ENCODE measurements around the gene MPPED2.

Gene MPPED2

DNA sequence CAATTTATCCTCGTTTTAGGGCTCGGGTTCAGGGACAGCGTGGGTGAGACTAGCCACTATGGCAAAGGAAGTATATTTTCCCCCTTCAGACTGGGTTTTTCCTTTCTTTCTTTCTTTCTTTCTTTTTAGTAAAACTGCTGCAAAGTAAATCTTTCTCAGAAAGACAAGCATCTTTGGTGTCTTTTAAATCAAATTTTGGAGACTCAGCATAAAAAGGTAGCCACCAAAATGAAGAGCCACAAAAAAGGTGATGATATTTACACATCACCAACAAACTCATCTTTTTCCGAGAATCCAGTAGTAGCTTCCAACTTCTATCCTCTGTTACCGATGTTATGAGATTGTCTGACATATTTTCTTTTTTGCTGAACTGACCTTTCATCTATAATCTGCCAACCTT is 88.6 kb downstream of the MPPED2 start:
- TF ChIP-seq GATA3 (IDR thresholded peaks at IDR 0.05; ENCODE audit: low read depth, low read length) (no peak), GATA2 (IDR thresholded peaks at IDR 0.05; ENCODE audit: low read depth, low read length) (no peak)

DNA sequence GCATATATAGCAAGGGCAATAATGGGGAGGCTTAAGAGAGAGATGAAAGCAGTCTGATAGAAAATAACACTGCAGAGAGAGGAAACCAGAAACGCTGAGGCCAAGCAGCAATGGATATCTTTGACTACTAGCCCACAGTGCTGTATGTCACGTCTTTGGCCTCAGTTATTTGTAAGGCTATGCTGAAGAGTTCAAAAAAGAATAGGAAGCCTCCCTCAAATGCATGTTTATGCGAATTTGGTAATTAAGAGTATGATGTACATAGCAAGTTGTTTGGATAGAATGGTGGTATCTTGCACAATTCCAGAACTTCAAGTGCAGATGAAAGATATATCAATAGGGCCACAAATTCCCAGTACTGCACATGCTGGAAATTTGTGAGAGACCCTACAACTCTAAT is 89.2 kb downstream of the MPPED2 start:
- TF ChIP-seq GATA3 (IDR thresholded peaks at IDR 0.05; ENCODE audit: low read depth, low read length) (no peak), GATA2 (IDR thresholded peaks at IDR 0.05; ENCODE audit: low read depth, low read length) (no peak)

DNA sequence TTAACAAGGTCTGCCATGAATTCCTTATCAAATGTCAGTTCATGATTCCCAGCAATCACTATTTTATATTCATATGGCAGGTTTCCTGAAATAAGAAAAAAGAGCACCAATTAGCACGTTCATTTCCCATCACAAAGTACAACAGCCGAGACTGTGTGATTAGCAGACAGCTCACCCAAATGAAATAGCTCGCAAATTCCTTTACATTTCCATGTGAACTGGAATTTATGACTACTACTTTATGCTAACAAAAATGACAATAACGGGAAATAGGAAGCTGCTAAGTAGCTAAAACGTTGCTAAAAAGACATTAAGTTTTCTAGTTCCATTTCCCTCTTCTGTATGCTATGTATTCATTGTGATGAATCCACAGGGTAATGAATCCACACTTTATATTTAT is 90.7 kb downstream of the MPPED2 start:
- TF ChIP-seq GATA3 (IDR thresholded peaks at IDR 0.05; ENCODE audit: low read depth, low read length) (no peak), GATA2 (IDR thresholded peaks at IDR 0.05; ENCODE audit: low read depth, low read length) (no peak)

DNA sequence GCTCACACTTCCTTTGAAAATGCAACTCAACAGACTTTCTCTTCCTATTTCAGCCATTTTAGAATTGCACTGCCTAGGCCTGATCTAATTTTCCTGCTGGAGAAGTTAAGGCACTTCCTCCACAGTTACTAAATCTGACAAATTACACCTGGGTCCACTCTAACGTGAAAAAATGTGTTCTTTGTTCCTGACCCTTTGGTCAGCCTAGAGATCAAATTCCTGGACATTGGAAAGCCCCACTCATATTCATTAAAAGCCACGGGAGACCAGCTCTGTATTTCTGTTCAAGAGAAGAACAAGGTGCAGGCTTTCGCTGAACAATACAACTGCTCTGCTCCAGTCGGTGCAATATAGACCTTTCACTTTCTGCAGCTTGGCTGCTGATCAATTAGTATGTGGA is 96.6 kb downstream of the MPPED2 start:
- no peak for TF ChIP-seq GATA3 (IDR thresholded peaks at IDR 0.05; ENCODE audit: low read depth, low read length)
- no peak for TF ChIP-seq GATA2 (IDR thresholded peaks at IDR 0.05; ENCODE audit: low read depth, low read length)

DNA sequence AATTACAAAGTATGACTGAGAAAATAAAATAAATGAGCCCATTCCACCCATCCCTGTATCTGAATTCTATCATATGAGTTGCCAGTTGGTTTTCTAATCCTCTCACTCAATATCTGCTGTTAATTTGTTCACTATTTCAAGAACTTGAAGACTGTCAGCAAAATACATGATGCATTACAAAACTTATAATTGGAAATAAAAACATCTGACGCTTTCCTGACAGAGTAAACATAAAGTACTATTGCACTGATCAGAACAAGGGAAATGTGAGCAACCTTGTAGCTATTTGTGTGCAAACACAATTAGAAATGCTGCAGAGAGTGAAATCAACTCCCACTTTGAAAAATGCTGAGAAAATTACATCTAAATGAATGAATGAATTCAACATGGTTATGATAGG is 97.1 kb downstream of the MPPED2 start:
- TF ChIP-seq GATA2 (IDR thresholded peaks at IDR 0.05; ENCODE audit: low read depth, low read length) (no peak), GATA3 (IDR thresholded peaks at IDR 0.05; ENCODE audit: low read depth, low read length) (no peak)

DNA sequence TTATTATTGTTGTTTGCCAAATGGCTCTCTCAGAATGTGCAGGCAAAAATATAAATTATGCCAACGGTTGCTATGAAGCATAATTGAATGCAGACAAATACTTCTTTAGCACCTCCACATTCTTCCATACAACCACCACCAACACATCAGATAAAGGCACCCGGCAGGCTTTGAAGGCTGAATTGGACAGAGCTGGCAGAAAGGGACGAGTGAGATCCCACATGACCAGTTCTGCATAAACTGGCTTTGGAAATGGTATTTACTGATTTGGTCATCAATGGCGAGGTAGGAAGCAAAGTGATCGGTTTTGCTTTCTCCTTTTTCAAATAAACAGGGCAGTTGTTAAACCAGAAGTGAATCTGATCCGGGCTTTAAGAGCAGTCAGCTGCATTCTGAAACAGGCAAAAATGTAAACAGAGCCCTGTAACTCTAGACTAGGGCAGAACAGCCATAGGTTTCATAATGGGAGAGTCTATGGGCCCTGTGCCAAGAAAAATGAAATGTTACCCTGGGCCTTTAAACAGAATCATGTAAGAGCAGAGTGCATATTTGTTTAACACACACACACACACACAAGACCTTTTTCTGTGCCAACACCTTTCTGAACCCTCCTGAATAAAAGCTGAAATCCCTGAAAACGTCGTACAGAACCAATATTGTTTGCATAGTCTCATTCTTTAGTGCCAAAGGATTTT is 97.7 kb downstream of the MPPED2 start:
- TF ChIP-seq GATA3 (IDR thresholded peaks at IDR 0.05; ENCODE audit: low read depth, low read length) (no peak), GATA2 (IDR thresholded peaks at IDR 0.05; ENCODE audit: low read depth, low read length) (peak; percentile 39; the same call in 1 of the 2 replicates)

DNA sequence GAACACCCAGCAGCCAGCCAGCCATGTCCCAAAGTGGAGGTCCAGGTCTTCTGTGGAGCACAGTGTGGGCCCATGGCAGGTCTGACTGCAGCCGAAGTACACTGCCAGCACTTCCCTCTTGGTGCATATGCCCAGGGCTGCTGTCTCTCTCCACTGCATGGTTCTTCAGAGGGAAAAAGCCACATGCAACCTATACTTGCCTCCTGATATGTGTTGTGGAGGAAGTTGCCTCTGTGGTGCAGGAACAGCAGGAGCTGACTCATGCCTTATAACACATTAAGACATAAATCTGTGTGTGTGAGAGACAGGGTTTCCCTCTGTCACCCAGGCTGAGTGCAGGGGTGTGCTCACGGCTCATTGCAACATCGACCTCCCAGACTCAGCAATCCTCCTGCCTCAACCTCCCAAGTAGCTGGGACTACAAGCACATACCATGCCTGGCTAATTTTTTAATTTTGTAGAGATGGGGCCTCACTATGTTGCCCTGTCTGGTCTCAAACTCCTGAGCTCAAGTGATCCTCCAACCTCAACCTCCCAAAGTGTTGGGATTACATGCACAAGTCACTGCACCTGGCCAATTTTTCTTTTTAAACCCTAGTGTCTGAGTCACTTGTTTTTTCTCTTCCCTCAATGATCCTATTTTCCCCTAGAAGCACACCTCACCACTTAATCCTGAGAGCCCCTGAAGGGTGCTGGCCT is 98.8 kb downstream of the MPPED2 start:
- no peak for TF ChIP-seq GATA3 (IDR thresholded peaks at IDR 0.05; ENCODE audit: low read depth, low read length)
- no peak for TF ChIP-seq GATA2 (IDR thresholded peaks at IDR 0.05; ENCODE audit: low read depth, low read length)

DNA sequence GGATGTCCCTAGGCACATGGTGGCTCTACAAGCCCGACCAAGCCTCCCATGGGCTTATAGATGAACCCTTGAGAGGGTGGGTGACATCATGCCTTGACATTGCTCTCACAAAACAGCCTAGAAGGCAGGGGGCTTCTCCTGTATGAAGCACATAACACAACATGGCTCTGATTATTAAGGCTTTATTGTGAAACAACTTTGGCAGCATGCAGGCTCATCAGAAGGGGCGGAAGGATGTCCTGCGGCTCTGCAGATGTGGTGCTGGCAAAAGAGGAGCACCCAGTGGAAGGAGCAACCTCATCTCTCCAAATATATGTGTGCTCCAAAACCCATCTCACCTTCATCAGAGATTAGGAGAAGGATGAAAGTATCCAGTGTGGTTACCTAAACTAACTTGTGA is 100.4 kb downstream of the MPPED2 start:
- no peak for TF ChIP-seq GATA2 (IDR thresholded peaks at IDR 0.05; ENCODE audit: low read depth, low read length)
- TF ChIP-seq GATA3 (IDR thresholded peaks at IDR 0.05; ENCODE audit: low read depth, low read length) = no peak

DNA sequence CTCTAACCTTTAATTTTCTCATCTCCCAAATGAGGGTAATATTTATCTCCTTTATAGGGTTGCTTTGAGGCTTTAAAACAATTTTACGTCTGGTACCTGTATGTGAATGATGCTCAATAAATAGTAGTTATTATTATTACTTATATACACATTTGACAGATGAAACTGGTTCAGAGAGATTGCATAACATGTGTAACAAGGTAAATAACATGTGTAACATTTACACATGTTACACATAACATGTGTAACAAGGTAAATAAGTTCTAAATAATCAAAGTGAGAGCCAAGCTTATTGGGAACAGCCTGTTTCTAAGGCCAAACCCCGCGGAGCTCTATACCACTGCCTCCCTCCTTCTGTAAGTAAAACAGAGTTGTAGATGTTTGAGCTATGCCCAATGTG is 100.9 kb downstream of the MPPED2 start:
- TF ChIP-seq GATA3 (IDR thresholded peaks at IDR 0.05; ENCODE audit: low read depth, low read length) = no peak
- no peak for TF ChIP-seq GATA2 (IDR thresholded peaks at IDR 0.05; ENCODE audit: low read depth, low read length)

DNA sequence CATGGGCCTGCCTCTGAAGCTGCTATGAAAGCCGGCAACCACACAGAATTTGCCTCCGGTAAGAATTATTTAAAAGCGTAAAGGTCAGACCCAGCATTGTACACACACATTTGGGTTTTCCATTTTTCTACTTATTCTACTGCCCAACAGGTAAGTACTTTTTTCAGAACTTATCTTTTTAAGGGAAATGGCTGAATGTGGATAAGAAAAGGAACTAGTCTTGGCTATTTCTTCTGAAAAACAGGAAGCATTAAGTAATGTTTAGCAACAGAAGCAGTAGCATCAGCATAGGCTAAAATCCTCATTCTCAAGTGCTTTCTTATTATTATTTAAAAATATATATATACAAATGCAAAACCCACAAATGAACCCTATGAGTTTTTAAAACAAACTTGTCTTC is 103.1 kb downstream of the MPPED2 start:
- TF ChIP-seq GATA3 (IDR thresholded peaks at IDR 0.05; ENCODE audit: low read depth, low read length) = no peak
- TF ChIP-seq GATA2 (IDR thresholded peaks at IDR 0.05; ENCODE audit: low read depth, low read length) = no peak

DNA sequence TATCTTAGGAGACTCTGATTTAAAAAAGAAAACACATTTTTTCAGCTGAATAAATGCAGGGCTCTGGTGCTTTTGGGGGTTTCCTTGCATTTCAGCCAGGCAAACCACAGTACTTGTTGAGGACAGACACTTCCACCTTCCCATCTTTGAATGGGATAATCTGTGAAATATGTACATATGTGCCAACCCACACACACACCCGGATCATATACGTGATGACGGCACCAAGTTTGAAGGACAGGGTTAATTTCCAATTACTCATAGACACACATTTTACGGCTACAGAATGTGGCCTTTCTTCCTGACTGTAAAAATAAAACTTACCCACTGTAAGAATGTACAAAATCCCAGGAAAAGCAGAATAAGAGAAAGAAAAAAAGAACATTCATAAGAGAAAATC is 104.4 kb downstream of the MPPED2 start:
- TF ChIP-seq GATA3 (IDR thresholded peaks at IDR 0.05; ENCODE audit: low read depth, low read length) = no peak
- no peak for TF ChIP-seq GATA2 (IDR thresholded peaks at IDR 0.05; ENCODE audit: low read depth, low read length)

DNA sequence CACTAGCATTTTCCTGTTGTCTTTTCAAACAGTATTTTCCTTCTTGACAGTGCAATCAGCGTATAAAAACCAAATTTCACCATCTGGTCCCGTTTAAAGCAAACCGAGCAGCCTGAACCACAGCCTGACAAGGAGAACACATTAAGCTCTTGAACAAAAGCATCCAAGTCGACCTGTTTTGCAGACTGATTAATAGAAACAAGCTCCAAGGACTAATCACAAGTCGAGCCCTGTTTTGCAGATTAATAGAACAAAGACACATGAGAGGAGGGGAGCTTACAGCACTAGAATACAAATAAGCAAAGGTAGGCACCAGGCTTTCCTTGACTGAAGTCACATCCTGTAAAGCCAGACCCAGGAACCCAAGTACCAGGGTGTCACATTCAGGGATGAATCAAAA is 104.8 kb downstream of the MPPED2 start:
- TF ChIP-seq GATA3 (IDR thresholded peaks at IDR 0.05; ENCODE audit: low read depth, low read length) (no peak), GATA2 (IDR thresholded peaks at IDR 0.05; ENCODE audit: low read depth, low read length) (no peak)

DNA sequence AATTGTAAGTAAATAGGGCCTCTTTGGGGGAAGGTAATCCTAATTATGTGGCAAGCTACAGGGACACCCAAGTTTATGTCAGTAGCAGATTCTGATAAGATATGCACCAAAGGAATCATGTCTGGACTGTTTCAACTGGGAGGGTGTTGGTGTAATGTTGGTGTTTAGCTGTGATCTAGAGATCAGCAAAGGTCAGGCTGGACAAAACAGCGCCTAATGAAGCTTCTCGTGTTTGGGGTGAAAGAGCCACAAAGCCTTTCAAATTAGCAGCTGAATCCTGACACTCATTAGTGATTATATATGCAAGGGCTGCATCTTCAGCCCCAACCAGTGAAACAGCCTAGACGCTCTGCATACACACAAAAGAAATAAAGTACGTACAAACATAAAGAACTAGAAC is 106.3 kb downstream of the MPPED2 start:
- TF ChIP-seq GATA3 (IDR thresholded peaks at IDR 0.05; ENCODE audit: low read depth, low read length) (peak; percentile 75), GATA2 (IDR thresholded peaks at IDR 0.05; ENCODE audit: low read depth, low read length) (peak; percentile 89)

DNA sequence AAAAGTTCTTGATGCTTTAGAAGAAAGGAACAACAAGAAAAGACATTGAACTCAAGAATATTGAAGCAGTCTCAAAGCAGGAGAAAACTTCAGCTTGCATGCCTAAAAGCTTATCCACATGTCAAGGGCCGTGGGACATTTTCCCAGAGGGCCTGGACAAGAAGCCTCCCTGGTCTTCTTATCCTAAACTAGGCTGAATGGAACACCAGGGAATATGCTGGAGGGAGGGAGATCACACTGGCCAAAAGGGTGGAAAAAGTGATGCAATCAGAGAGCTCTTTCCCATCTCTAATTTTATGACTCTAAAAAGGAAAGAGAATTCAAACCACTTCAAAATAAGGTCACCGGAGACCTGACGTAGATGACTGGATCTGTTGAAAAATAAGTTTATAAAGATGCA is 107.2 kb downstream of the MPPED2 start:
- TF ChIP-seq GATA3 (IDR thresholded peaks at IDR 0.05; ENCODE audit: low read depth, low read length) = no peak
- no peak for TF ChIP-seq GATA2 (IDR thresholded peaks at IDR 0.05; ENCODE audit: low read depth, low read length)

DNA sequence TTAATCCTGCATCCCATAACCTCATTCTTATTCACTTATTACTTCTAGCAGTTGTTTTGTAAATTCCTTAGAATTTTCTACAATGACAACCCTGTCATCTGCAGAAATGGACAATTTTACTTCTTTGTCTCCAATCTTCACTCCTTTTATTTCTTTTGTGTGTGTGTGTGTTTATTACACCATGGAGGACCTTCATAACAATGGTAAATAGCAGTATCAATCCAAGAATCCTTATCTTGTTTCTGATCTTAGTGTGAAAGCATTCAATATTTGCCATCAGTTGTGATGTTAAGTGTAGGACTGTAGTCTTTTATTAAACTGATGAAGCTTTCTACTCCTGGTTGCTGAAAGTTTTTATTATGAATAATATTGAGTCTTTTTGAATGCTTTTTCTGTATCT is 109.1 kb downstream of the MPPED2 start:
- TF ChIP-seq GATA3 (IDR thresholded peaks at IDR 0.05; ENCODE audit: low read depth, low read length) = no peak; the same call in 1 of the 2 replicates
- TF ChIP-seq GATA2 (IDR thresholded peaks at IDR 0.05; ENCODE audit: low read depth, low read length) = no peak

All from SH-SY5Y (cell line).